ENCODE measurements around the gene LHB. TPM values are rescaled to one million over a fixed set of nuclear protein-coding genes. Genes with fewer than 3 reads are reported as not detected.

The LHB gene
- total RNA-seq (not detected), polyA plus RNA-seq (ENCODE audit: insufficient read length in 2 of 2) (under 1 TPM in 1 of 2 donors, not detected in 1; 0.32 TPM)
- long read RNA-seq, donor 1: 0 reads
- long read RNA-seq, donor 2: 0 reads
- long read RNA-seq, donor 3: 0 reads
- long read RNA-seq, donor 4: 0 reads

- Histone ChIP-seq H3K27ac (ENCODE audit: low read depth, low read length) (no peak within 1 kb of the TSS), H3K4me3 (ENCODE audit: low read depth, low read length) (peak within 1 kb of the TSS; percentile 29), H3K4me1 (ENCODE audit: control insufficient read depth, insufficient read depth, low read length) (peaks cover 31% of the 10 kb centered on the region), H3K27me3 (ENCODE audit: control insufficient read depth, insufficient read depth, low read length) (peaks cover 45% of the 10 kb centered on the region), H3K9me3 (ENCODE audit: control insufficient read depth, insufficient read depth, low read length) (no peaks in the 10 kb centered on the region), H3K36me3 (ENCODE audit: control insufficient read depth, insufficient read depth, low read length) (peaks cover 44% of the 10 kb centered on the region)
- WGBS (ENCODE audit: insufficient coverage): 75% methylated on average over 12 of the region's 17 CpGs
- no peak for DNase-seq (ENCODE audit: low read depth in 4 of 6, low spot score in 6 of 6)
Observed at GRCh38 chr19:49017041-49017665, at the start of gene LHB. TSS of gene LHB (minus strand) at chr19:49017091. CDS start at chr19:49017081, 10 bp downstream.

- no peak overlapping the region for H3K27ac ChIP-seq (ENCODE audit: low read depth, low read length)
- WGBS (ENCODE audit: insufficient coverage): 33% methylated on average over 4 of the region's 13 CpGs
Observed at GRCh38 chr19:49065905-49066512, 49.1 kb upstream of the LHB start.

GRCh38 chr19:49064768-49065611, 48.1 kb upstream of the LHB start, which contains the start of gene NTF4:
TSS of gene NTF4 (minus strand) at chr19:49064818. CDS start at chr19:49061997, 2,821 bp downstream.
- Histone ChIP-seq H3K9me3 (ENCODE audit: control insufficient read depth, insufficient read depth, low read length) (no peaks in the 10 kb centered on the region), H3K4me3 (ENCODE audit: low read depth, low read length) (no peak within 1 kb of the TSS), H3K4me1 (ENCODE audit: control insufficient read depth, insufficient read depth, low read length) (peaks cover 11% of the 10 kb centered on the region), H3K27ac (ENCODE audit: low read depth, low read length) (no peak within 1 kb of the TSS), H3K27me3 (ENCODE audit: control insufficient read depth, insufficient read depth, low read length) (peaks cover 52% of the 10 kb centered on the region), H3K36me3 (ENCODE audit: control insufficient read depth, insufficient read depth, low read length) (no peaks in the 10 kb centered on the region)
- WGBS (ENCODE audit: insufficient coverage): 2% methylated on average over 47 of the region's 53 CpGs
- DNase-seq (ENCODE audit: low read depth in 4 of 6, low spot score in 6 of 6): no peak

More at GRCh38 chr19:49065905-49066512, 49.1 kb upstream of the LHB start:
- Histone ChIP-seq H3K9me3 (ENCODE audit: control insufficient read depth, insufficient read depth, low read length) (no peaks in the 10 kb centered on the region), H3K36me3 (ENCODE audit: control insufficient read depth, insufficient read depth, low read length) (no peaks in the 10 kb centered on the region), H3K4me1 (ENCODE audit: control insufficient read depth, insufficient read depth, low read length) (peaks cover 11% of the 10 kb centered on the region), H3K27me3 (ENCODE audit: control insufficient read depth, insufficient read depth, low read length) (peaks cover 60% of the 10 kb centered on the region), H3K4me3 (ENCODE audit: low read depth, low read length) (no peak overlapping the region)
- no peak for DNase-seq (ENCODE audit: low read depth in 4 of 6, low spot score in 6 of 6)

- H3K4me3 ChIP-seq (ENCODE audit: low read depth, low read length): no peak overlapping the region
- no peak for DNase-seq (ENCODE audit: low read depth in 4 of 6, low spot score in 6 of 6)
- no peaks in the 10 kb centered on the region for H3K36me3 ChIP-seq (ENCODE audit: control insufficient read depth, insufficient read depth, low read length)
- 54% methylated on average over 7 of the region's 10 CpGs for WGBS (ENCODE audit: insufficient coverage)
- H3K27ac ChIP-seq (ENCODE audit: low read depth, low read length): no peak overlapping the region
- peaks cover 11% of the 10 kb centered on the region for H3K4me1 ChIP-seq (ENCODE audit: control insufficient read depth, insufficient read depth, low read length)
- H3K9me3 ChIP-seq (ENCODE audit: control insufficient read depth, insufficient read depth, low read length): no peaks in the 10 kb centered on the region
- peaks cover 50% of the 10 kb centered on the region for H3K27me3 ChIP-seq (ENCODE audit: control insufficient read depth, insufficient read depth, low read length)
Observed at GRCh38 chr19:49064029-49064629, 47.2 kb upstream of the LHB start.

- H3K9me3 ChIP-seq (ENCODE audit: control insufficient read depth, insufficient read depth, low read length): no peaks in the 10 kb centered on the region
- WGBS (ENCODE audit: insufficient coverage): 76% methylated on average over 25 of the region's 25 CpGs
- no peak overlapping the region for H3K4me3 ChIP-seq (ENCODE audit: low read depth, low read length)
- no peaks in the 10 kb centered on the region for H3K36me3 ChIP-seq (ENCODE audit: control insufficient read depth, insufficient read depth, low read length)
- H3K4me1 ChIP-seq (ENCODE audit: control insufficient read depth, insufficient read depth, low read length): peaks cover 29% of the 10 kb centered on the region
- DNase-seq (ENCODE audit: low read depth in 4 of 6, low spot score in 6 of 6): no peak
- no peak overlapping the region for H3K27ac ChIP-seq (ENCODE audit: low read depth, low read length)
- peaks cover 62% of the 10 kb centered on the region for H3K27me3 ChIP-seq (ENCODE audit: control insufficient read depth, insufficient read depth, low read length)
Observed at GRCh38 chr19:49061445-49061844, 44.6 kb upstream of the LHB start.

GRCh38 chr19:49061000-49061399, 44.1 kb upstream of the LHB start:
- peaks cover 34% of the 10 kb centered on the region for H3K4me1 ChIP-seq (ENCODE audit: control insufficient read depth, insufficient read depth, low read length)
- no peak overlapping the region for H3K27ac ChIP-seq (ENCODE audit: low read depth, low read length)
- no peaks in the 10 kb centered on the region for H3K9me3 ChIP-seq (ENCODE audit: control insufficient read depth, insufficient read depth, low read length)
- DNase-seq (ENCODE audit: low read depth in 4 of 6, low spot score in 6 of 6): no peak
- peaks cover 63% of the 10 kb centered on the region for H3K27me3 ChIP-seq (ENCODE audit: control insufficient read depth, insufficient read depth, low read length)
- 96% methylated on average over 2 of the region's 2 CpGs for WGBS (ENCODE audit: insufficient coverage)
- H3K4me3 ChIP-seq (ENCODE audit: low read depth, low read length): no peak overlapping the region
- no peaks in the 10 kb centered on the region for H3K36me3 ChIP-seq (ENCODE audit: control insufficient read depth, insufficient read depth, low read length)

- Histone ChIP-seq H3K9me3 (ENCODE audit: control insufficient read depth, insufficient read depth, low read length) (no peaks in the 10 kb centered on the region), H3K4me1 (ENCODE audit: control insufficient read depth, insufficient read depth, low read length) (peaks cover 26% of the 10 kb centered on the region), H3K36me3 (ENCODE audit: control insufficient read depth, insufficient read depth, low read length) (no peaks in the 10 kb centered on the region), H3K27me3 (ENCODE audit: control insufficient read depth, insufficient read depth, low read length) (peaks cover 54% of the 10 kb centered on the region), H3K4me3 (ENCODE audit: low read depth, low read length) (no peak overlapping the region), H3K27ac (ENCODE audit: low read depth, low read length) (no peak overlapping the region)
- no peak for DNase-seq (ENCODE audit: low read depth in 4 of 6, low spot score in 6 of 6)
- 57% methylated on average over 9 of the region's 9 CpGs for whole genome bisulfite sequencing (ENCODE audit: insufficient coverage)
Observed at GRCh38 chr19:49059053-49059452, 42.2 kb upstream of the LHB start.

GRCh38 chr19:49058562-49058961, 41.7 kb upstream of the LHB start:
- H3K27me3 ChIP-seq (ENCODE audit: control insufficient read depth, insufficient read depth, low read length): peaks cover 49% of the 10 kb centered on the region
- H3K4me3 ChIP-seq (ENCODE audit: low read depth, low read length): no peak overlapping the region
- no peaks in the 10 kb centered on the region for H3K36me3 ChIP-seq (ENCODE audit: control insufficient read depth, insufficient read depth, low read length)
- H3K4me1 ChIP-seq (ENCODE audit: control insufficient read depth, insufficient read depth, low read length): peaks cover 26% of the 10 kb centered on the region
- H3K27ac ChIP-seq (ENCODE audit: low read depth, low read length): no peak overlapping the region
- H3K9me3 ChIP-seq (ENCODE audit: control insufficient read depth, insufficient read depth, low read length): no peaks in the 10 kb centered on the region
- peak in 1 of 6 donors; percentile 38 for DNase-seq (ENCODE audit: low read depth in 4 of 6, low spot score in 6 of 6)
- WGBS (ENCODE audit: insufficient coverage): 18% methylated on average over 6 of the region's 10 CpGs

GRCh38 chr19:49057636-49058234, 40.8 kb upstream of the LHB start, which contains the start of gene CGB7:
TSS of gene CGB7 (minus strand) at chr19:49057749. CDS start at chr19:49055375, 2,374 bp downstream.
- peak within 1 kb of the TSS; percentile 33 for H3K4me3 ChIP-seq (ENCODE audit: low read depth, low read length)
- WGBS (ENCODE audit: insufficient coverage): 2% methylated on average over 36 of the region's 38 CpGs
- peaks cover 47% of the 10 kb centered on the region for H3K27me3 ChIP-seq (ENCODE audit: control insufficient read depth, insufficient read depth, low read length)
- H3K4me1 ChIP-seq (ENCODE audit: control insufficient read depth, insufficient read depth, low read length): peaks cover 26% of the 10 kb centered on the region
- peak in 2 of 6 donors; percentile 16 to 52 for DNase-seq (ENCODE audit: low read depth in 4 of 6, low spot score in 6 of 6)
- no peaks in the 10 kb centered on the region for H3K9me3 ChIP-seq (ENCODE audit: control insufficient read depth, insufficient read depth, low read length)
- H3K27ac ChIP-seq (ENCODE audit: low read depth, low read length): no peak within 1 kb of the TSS
- H3K36me3 ChIP-seq (ENCODE audit: control insufficient read depth, insufficient read depth, low read length): no peaks in the 10 kb centered on the region

Data from spinal cord (tissue), 10 donors.